ENCODE data around the gene HAPLN3.

The HAPLN3 gene

GRCh38 chr15:88899251-88899650 is 3.9 kb upstream of the HAPLN3 start:
- TF ChIP-seq, protein P1, sequence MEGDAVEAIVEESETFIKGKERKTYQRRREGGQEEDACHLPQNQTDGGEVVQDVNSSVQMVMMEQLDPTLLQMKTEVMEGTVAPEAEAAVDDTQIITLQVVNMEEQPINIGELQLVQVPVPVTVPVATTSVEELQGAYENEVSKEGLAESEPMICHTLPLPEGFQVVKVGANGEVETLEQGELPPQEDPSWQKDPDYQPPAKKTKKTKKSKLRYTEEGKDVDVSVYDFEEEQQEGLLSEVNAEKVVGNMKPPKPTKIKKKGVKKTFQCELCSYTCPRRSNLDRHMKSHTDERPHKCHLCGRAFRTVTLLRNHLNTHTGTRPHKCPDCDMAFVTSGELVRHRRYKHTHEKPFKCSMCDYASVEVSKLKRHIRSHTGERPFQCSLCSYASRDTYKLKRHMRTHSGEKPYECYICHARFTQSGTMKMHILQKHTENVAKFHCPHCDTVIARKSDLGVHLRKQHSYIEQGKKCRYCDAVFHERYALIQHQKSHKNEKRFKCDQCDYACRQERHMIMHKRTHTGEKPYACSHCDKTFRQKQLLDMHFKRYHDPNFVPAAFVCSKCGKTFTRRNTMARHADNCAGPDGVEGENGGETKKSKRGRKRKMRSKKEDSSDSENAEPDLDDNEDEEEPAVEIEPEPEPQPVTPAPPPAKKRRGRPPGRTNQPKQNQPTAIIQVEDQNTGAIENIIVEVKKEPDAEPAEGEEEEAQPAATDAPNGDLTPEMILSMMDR (IDR thresholded peaks at IDR 0.05; ENCODE audit: low read depth, low read length), result no peak
- peaks cover 16% of the 10 kb centered on the region for H3K27me3 ChIP-seq (ENCODE audit: insufficient read depth, low read depth, severe bottlenecking)

DNA sequence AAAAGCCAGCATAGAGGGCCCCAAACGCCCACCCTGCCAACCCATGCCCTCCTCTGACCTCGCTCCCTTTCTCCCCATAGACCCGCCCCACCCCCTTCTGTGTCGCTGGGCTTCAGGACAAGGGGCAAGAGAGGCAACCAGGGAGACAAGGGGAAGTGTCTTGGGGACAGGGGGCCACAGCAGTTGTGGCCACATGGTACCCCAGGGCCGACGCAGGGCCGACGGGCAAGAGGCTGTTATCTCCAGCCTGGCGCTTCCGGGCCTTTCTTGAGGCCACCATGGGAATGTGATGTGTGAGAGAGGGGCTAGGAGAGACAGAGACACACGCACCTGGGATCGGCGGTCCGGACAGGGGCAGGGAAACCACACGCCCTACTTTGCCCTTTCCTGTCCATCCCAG is 3.4 kb upstream of the HAPLN3 start:
- Histone ChIP-seq H3K27ac (no peak overlapping the region), H3K4me3 (ENCODE audit: low read depth, low read length) (no peak overlapping the region), H3K27me3 (ENCODE audit: insufficient read depth, low read depth, severe bottlenecking) (peaks cover 16% of the 10 kb centered on the region), H3K36me3 (peaks cover 5% of the 10 kb centered on the region), H3K9me3 (ENCODE audit: severe bottlenecking) (no peaks in the 10 kb centered on the region)
- TF ChIP-seq, protein P1 (IDR thresholded peaks at IDR 0.05; ENCODE audit: low read depth, low read length), result no peak
- no peak for DNase-seq

More at GRCh38 chr15:88899251-88899650, 3.9 kb upstream of the HAPLN3 start:
- no peak overlapping the region for H3K4me3 ChIP-seq (ENCODE audit: low read depth, low read length)
- peaks cover 10% of the 10 kb centered on the region for H3K36me3 ChIP-seq
- H3K27ac ChIP-seq, result no peak overlapping the region
- no peak for DNase-seq
- no peaks in the 10 kb centered on the region for H3K9me3 ChIP-seq (ENCODE audit: severe bottlenecking)

DNA sequence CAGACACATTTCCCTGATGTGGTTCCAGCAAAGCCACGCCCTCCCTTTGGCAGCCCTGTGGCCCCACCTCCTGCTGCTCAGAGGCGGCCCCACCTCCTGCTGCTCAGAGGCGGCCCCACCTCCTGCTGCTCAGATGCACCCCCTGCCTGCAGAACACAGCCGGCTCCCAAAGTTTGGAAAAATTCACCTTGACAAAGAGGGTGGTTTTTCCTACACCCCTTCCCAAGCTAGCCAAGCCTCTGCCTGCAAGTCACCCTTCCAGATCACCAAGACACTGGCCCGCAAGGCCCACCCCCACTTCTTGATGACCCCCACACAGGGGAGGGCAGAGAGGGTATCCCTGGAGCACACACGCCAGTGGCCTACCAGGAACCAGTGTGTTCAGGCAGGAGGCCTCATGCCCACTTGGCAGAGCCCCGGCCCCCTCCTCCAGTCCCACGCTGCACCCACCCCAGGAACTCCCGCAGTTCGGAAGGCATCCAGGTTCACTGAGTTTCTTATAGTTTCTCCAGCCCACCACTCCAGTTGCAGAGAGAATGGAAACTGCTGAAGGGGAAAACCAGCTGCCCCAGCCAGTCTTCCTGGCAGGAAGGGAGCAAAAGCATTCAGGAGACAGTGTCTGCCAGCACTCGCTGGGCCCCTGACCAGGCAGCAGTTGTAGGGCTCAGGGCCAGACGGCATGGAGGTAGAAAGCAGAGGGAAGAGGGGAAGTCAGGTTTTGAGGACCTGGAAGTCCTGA is 2.3 kb upstream of the HAPLN3 start:
- TF ChIP-seq, protein P1 (IDR thresholded peaks at IDR 0.05; ENCODE audit: low read depth, low read length), result peak; percentile 42
- Histone ChIP-seq H3K27ac (no peak overlapping the region), H3K36me3 (peaks cover 4% of the 10 kb centered on the region), H3K4me3 (ENCODE audit: low read depth, low read length) (no peak overlapping the region), H3K27me3 (ENCODE audit: insufficient read depth, low read depth, severe bottlenecking) (peaks cover 16% of the 10 kb centered on the region), H3K9me3 (ENCODE audit: severe bottlenecking) (no peaks in the 10 kb centered on the region)
- peak; percentile 87 for DNase-seq

GRCh38 chr15:88897142-88897455 is 1.8 kb upstream of the HAPLN3 start:
- no peaks in the 10 kb centered on the region; the same call in 1 of the 2 replicates for H3K36me3 ChIP-seq
- no peak overlapping the region for H3K27ac ChIP-seq
- DNase-seq, result no peak
- no peaks in the 10 kb centered on the region for H3K9me3 ChIP-seq (ENCODE audit: severe bottlenecking)
- TF ChIP-seq, protein P1 (IDR thresholded peaks at IDR 0.05; ENCODE audit: low read depth, low read length), result no peak
- H3K27me3 ChIP-seq (ENCODE audit: insufficient read depth, low read depth, severe bottlenecking), result peaks cover 16% of the 10 kb centered on the region
- H3K4me3 ChIP-seq (ENCODE audit: low read depth, low read length), result no peak overlapping the region

DNA sequence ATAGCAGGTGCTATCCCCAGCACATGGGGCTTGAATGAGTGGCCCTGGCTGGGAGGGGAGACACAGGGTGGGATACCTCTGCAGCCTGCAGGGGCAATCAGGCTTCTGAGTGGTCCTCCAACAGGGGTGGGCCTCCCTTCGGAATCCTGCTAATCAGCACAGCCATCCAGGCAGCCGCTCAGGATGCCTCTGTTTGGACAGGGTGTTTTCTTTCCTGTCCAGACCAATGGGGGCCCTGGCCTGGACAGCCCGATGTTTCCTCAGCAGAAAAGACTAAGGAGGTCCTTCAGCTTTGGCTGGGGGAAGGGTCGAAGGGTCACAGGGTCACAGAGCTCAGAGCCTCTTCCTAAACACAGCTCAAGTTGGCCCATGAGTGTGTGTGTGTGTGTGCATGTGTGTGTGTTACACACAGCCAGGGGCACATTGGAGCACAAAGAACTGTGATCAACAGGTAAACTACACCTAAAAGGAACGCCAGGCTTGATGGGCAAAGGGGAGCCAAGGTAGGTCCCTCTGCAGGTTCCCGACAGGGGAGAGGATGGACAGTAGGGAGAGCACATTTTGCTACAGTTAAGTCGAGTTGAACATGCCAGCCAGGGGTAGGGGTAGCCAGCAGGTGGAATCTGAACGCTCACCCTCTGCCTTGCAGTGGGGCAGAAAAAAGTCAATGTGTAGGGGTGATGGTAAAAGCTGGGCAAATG is 1.1 kb upstream of the HAPLN3 start:
- TF ChIP-seq, protein P1 (IDR thresholded peaks at IDR 0.05; ENCODE audit: low read depth, low read length), result no peak
- no peak overlapping the region for H3K4me3 ChIP-seq (ENCODE audit: low read depth, low read length)
- no peaks in the 10 kb centered on the region for H3K9me3 ChIP-seq (ENCODE audit: severe bottlenecking)
- H3K27me3 ChIP-seq (ENCODE audit: insufficient read depth, low read depth, severe bottlenecking), result peaks cover 16% of the 10 kb centered on the region
- DNase-seq, result no peak
- H3K27ac ChIP-seq, result no peak overlapping the region
- H3K36me3 ChIP-seq, result no peaks in the 10 kb centered on the region; the same call in 1 of the 2 replicates

Data from WERI-Rb-1 (cell line).